Sigmoid colon (tissue), 4 donors: ENCODE data around the gene ALDH3A1.

Source experiments
- POLR2A ChIP-seq, 2 donors: fragments of 450-650 bp; IDR thresholded peaks; one replicate each; pipeline ENCODE4 v1.6.1; 2016; ENCODE audit warnings: antibody characterized with exemption in 2 of 2, mild to moderate bottlenecking in 2 of 2, moderate library complexity in 2 of 2
- POLR2AphosphoS5 ChIP-seq, 4 donors: sonication (generic); formaldehyde crosslinking; IDR thresholded peaks; one replicate each; pipeline ENCODE4 v1.6.1; 2017; ENCODE audit warnings: antibody characterized with exemption in 4 of 4
- TF ChIP-seq, protein P1 (sequence below), 4 experiments: fragments of 450-650 bp in 3 of 4; fragments of 200-600 bp in 1 of 4; IDR thresholded peaks; one replicate each; pipeline ENCODE4 v1.5.1; 2016 to 2019; ENCODE audit warnings: antibody characterized with exemption in 4 of 4, mild to moderate bottlenecking in 3 of 4, moderate library complexity in 2 of 4

DNA sequence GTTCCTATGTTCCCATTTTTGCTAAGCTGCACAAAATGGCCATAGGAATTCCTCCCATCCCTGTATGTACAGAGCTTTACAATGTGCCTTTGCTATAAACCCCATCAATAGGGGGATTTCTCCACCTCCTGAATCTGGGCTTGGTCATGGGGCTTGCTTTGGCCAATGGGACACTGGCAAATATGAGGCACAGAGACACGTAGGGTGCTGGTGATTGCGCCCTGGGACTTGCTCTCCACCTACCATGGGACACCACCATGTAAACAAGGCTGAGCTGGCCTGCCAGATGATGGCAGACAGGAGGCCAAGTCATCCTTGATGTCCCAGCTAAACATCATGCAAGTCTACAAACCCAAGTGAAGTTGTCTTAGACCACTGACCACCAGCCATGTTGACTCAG, 15.3 kb upstream of the ALDH3A1 start:
- TF ChIP-seq POLR2A (IDR thresholded peaks at IDR 0.05): no peak
- no peak for TF ChIP-seq POLR2AphosphoS5 (IDR thresholded peaks at IDR 0.05)
- TF ChIP-seq, protein P1, sequence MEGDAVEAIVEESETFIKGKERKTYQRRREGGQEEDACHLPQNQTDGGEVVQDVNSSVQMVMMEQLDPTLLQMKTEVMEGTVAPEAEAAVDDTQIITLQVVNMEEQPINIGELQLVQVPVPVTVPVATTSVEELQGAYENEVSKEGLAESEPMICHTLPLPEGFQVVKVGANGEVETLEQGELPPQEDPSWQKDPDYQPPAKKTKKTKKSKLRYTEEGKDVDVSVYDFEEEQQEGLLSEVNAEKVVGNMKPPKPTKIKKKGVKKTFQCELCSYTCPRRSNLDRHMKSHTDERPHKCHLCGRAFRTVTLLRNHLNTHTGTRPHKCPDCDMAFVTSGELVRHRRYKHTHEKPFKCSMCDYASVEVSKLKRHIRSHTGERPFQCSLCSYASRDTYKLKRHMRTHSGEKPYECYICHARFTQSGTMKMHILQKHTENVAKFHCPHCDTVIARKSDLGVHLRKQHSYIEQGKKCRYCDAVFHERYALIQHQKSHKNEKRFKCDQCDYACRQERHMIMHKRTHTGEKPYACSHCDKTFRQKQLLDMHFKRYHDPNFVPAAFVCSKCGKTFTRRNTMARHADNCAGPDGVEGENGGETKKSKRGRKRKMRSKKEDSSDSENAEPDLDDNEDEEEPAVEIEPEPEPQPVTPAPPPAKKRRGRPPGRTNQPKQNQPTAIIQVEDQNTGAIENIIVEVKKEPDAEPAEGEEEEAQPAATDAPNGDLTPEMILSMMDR (IDR thresholded peaks at IDR 0.05): no peak
